PC-3 (cell line): ENCODE measurements around the gene DEFB129. TPM values are rescaled to one million over a fixed set of nuclear protein-coding genes. Genes with fewer than 3 reads are reported as not detected.

Source experiments
- ATAC-seq: fragments of 200-7000 bp; cut with Tn5 transposase; 2 replicates; pipeline ENCODE4 v1.9.1; 2020; ENCODE audit warnings: mild to moderate bottlenecking, moderate library complexity
- BruUV-seq: library from RNA; stranded (reverse); fragments of 400-500 nt; replicated peaks from 2 replicates; lab custom pipeline; 2021; lab: Mats Ljungman, UMichigan
- CTCF ChIA-PET: fragments of 300-600 bp; sonication (Branson Sonifier 250); formaldehyde crosslinking; loops from one replicate; lab custom pipeline; 2022; ENCODE audit warnings: antibody characterized with exemption; lab: Charles Lee
- POLR2A ChIA-PET: fragments of 300-600 bp; sonication (Branson Sonifier 250); formaldehyde crosslinking; loops from one replicate; lab custom pipeline; 2022; ENCODE audit warnings: antibody characterized with exemption; ENCODE audit not compliant: unreplicated experiment; lab: Charles Lee
- DNase-seq: peaks from one replicate; pipeline ENCODE4 v3.0.0-alpha.2; 2015
- H2AFZ ChIP-seq: fragments of 300-600 bp; sonication (generic); 2 replicates; pipeline ENCODE4 v1.6.0; 2016; ENCODE audit warnings: antibody characterized with exemption, low read length
- H3F3A ChIP-seq: fragments of 300-600 bp; sonication (generic); one replicate; pipeline ENCODE4 v1.6.0; 2017; ENCODE audit warnings: antibody characterized with exemption, low read length, control low read depth, mild to moderate bottlenecking; ENCODE audit not compliant: unreplicated experiment
- H3K27ac ChIP-seq: fragments of 300-600 bp; sonication (generic); 2 replicates; pipeline ENCODE4 v1.5.1; 2016; ENCODE audit warnings: mild to moderate bottlenecking, low read length
- H3K27me3 ChIP-seq: fragments of 300-600 bp; sonication (generic); 2 replicates; pipeline ENCODE4 v1.6.1; 2016; ENCODE audit warnings: low read length, mixed read lengths
- H3K36me3 ChIP-seq: fragments of 300-600 bp; sonication (generic); 2 replicates; pipeline ENCODE4 v1.6.1; 2016; ENCODE audit warnings: low read depth, mixed run types, low read length, mixed read lengths
- H3K4me1 ChIP-seq: fragments of 300-600 bp; sonication (generic); 2 replicates; pipeline ENCODE4 v1.5.1; 2016; ENCODE audit warnings: low read length; ENCODE audit not compliant: insufficient read depth
- H3K4me2 ChIP-seq: fragments of 300-600 bp; sonication (generic); 2 replicates; pipeline ENCODE4 v1.6.0; 2016; ENCODE audit warnings: low read length
- H3K4me3 ChIP-seq: fragments of 300-600 bp; sonication (generic); 2 replicates; pipeline ENCODE4 v1.5.1; 2016; ENCODE audit warnings: mild to moderate bottlenecking, low read length, mixed read lengths
- H3K79me2 ChIP-seq: fragments of 300-600 bp; sonication (generic); 2 replicates; pipeline ENCODE4 v1.6.1; 2017; ENCODE audit warnings: low read length, mixed read lengths
- H3K9ac ChIP-seq: fragments of 300-600 bp; sonication (generic); 2 replicates; pipeline ENCODE4 v1.6.0; 2016; ENCODE audit warnings: mild to moderate bottlenecking, low read length
- H3K9me2 ChIP-seq: fragments of 300-600 bp; sonication (generic); replicated peaks from 2 replicates; pipeline ENCODE4 v1.6.1; 2016; ENCODE audit warnings: mixed run types, low read length, mixed read lengths
- H3K9me3 ChIP-seq: fragments of 300-600 bp; sonication (generic); 2 replicates; pipeline ENCODE4 v1.6.1; 2016; ENCODE audit warnings: low read length, mixed read lengths
- H4K20me1 ChIP-seq: fragments of 300-600 bp; sonication (generic); 2 replicates; pipeline ENCODE4 v1.6.1; 2016; ENCODE audit warnings: low read length, mixed read lengths
- CTCF ChIP-seq: fragments of 300-600 bp; sonication (generic); conservative IDR thresholded peaks from 2 replicates; pipeline ENCODE4 v1.5.1; 2017; ENCODE audit warnings: antibody characterized with exemption, low read depth, mild to moderate bottlenecking, low read length
- EZH2 ChIP-seq: fragments of 300-600 bp; sonication (generic); IDR thresholded peaks from one replicate; pipeline ENCODE4 v1.6.1; 2017; ENCODE audit warnings: antibody characterized with exemption, mild to moderate bottlenecking, low read length; ENCODE audit not compliant: unreplicated experiment
- EZH2phosphoT487 ChIP-seq: fragments of 300-600 bp; sonication (generic); IDR thresholded peaks from 2 replicates; pipeline ENCODE4 v1.6.1; 2018; ENCODE audit warnings: mild to moderate bottlenecking, antibody characterized with exemption, low read length, borderline replicate concordance
- intact Hi-C: fragments of 100-400 bp; cut with micrococcal nuclease; formaldehyde crosslinking; loops from 2 replicates; pipeline ENCODE4 v1.9.0; 2023
- total RNA-seq: library from RNA; depleted of rRNA; stranded (reverse); fragments of >200 nt; gene quantifications from 2 replicates; pipeline ENCODE4 v1.2.3, GENCODE V29; 2014

The DEFB129 gene
- total RNA-seq, 1 experiment from 2014 or later = not detected

- TF ChIP-seq EZH2 (no peak), EZH2phosphoT487 (no peak), CTCF (peak; percentile 81)
- BruUV-seq = no TSS peak
- ChIA-PET CTCF (no interaction called here), POLR2A (no interaction called here)
- intact Hi-C loops = loop anchor here (1.0 to 2.0 kb wide), 2 partner anchors 58 to 121 kb away; no protein-coding TSS in a partner anchor
- H4K20me1 ChIP-seq = no peaks in the 10 kb centered on the region
- no peak overlapping the region for H3K4me3 ChIP-seq
- no peak overlapping the region for H2AFZ ChIP-seq
- no peaks in the 10 kb centered on the region for H3K36me3 ChIP-seq
- no peak overlapping the region for H3K4me2 ChIP-seq
- H3K9me2 ChIP-seq = no peaks in the 10 kb centered on the region
- no peaks in the 10 kb centered on the region for H3K79me2 ChIP-seq
- DNase-seq (peak; percentile 78), ATAC-seq (peak; percentile 97)
- no peak overlapping the region for H3K27ac ChIP-seq
- H3F3A ChIP-seq = no peaks in the 10 kb centered on the region
- H3K4me1 ChIP-seq = no peaks in the 10 kb centered on the region
- no peaks in the 10 kb centered on the region for H3K9me3 ChIP-seq
- no peak overlapping the region for H3K9ac ChIP-seq
- peaks cover 63% of the 10 kb centered on the region for H3K27me3 ChIP-seq
Observed at GRCh38 chr20:208942-209566, 18.0 kb upstream of the DEFB129 start.

GRCh38 chr20:210809-211502, 16.1 kb upstream of the DEFB129 start:
- Histone ChIP-seq H3K4me2 (no peak overlapping the region), H3K36me3 (no peaks in the 10 kb centered on the region), H2AFZ (no peak overlapping the region), H3K9me3 (no peaks in the 10 kb centered on the region), H3K27me3 (peaks cover 45% of the 10 kb centered on the region), H3F3A (no peaks in the 10 kb centered on the region), H3K9me2 (no peaks in the 10 kb centered on the region), H3K9ac (no peak overlapping the region), H4K20me1 (no peaks in the 10 kb centered on the region), H3K4me1 (no peaks in the 10 kb centered on the region), H3K4me3 (no peak overlapping the region), H3K27ac (no peak overlapping the region), H3K79me2 (no peaks in the 10 kb centered on the region)
- ATAC-seq (no peak), DNase-seq (no peak)
- no TSS peak for BruUV-seq
- ChIA-PET CTCF (no interaction called here), POLR2A (no interaction called here)
- TF ChIP-seq EZH2 (no peak), CTCF (no peak), EZH2phosphoT487 (no peak)
- intact Hi-C loops = no loop called here

GRCh38 chr20:214383-214782, 12.7 kb upstream of the DEFB129 start:
- ATAC-seq (no peak), DNase-seq (no peak)
- no TSS peak for BruUV-seq
- intact Hi-C loops = no loop called here
- H4K20me1 ChIP-seq = no peaks in the 10 kb centered on the region
- H3K27me3 ChIP-seq = peaks cover 41% of the 10 kb centered on the region
- POLR2A ChIA-PET = no interaction called here
- no peak overlapping the region for H2AFZ ChIP-seq
- H3K4me2 ChIP-seq = no peak overlapping the region
- H3K4me3 ChIP-seq = no peak overlapping the region
- H3K36me3 ChIP-seq = no peaks in the 10 kb centered on the region
- no peaks in the 10 kb centered on the region for H3K9me3 ChIP-seq
- TF ChIP-seq EZH2phosphoT487 = no peak
- TF ChIP-seq EZH2 = no peak
- TF ChIP-seq CTCF = no peak
- CTCF ChIA-PET = no interaction called here
- no peak overlapping the region for H3K27ac ChIP-seq
- no peaks in the 10 kb centered on the region for H3K4me1 ChIP-seq
- H3K9me2 ChIP-seq = no peaks in the 10 kb centered on the region
- no peaks in the 10 kb centered on the region for H3K79me2 ChIP-seq
- no peak overlapping the region for H3K9ac ChIP-seq
- H3F3A ChIP-seq = no peaks in the 10 kb centered on the region
